K562 (cell line): ENCODE results near the gene GTSE1. TPM values are rescaled to one million over a fixed set of nuclear protein-coding genes. Genes with fewer than 3 reads are reported as not detected.

ENCODE experiments used
- ARID1B ChIP-seq: fragments of 450-650 bp; IDR thresholded peaks from 2 replicates; pipeline ENCODE4 v1.6.1; 2016; ENCODE audit warnings: antibody characterized with exemption, mild to moderate bottlenecking, inconsistent platforms
- BACH1 ChIP-seq: fragments of 200-800 bp; sonication (Bioruptor generic); IDR thresholded peaks from 2 replicates; pipeline ENCODE4 v1.6.1; 2016; ENCODE audit warnings: missing genetic modification characterization, missing compliant biosample characterization
- BRF1 ChIP-seq: IDR thresholded peaks from 3 replicates; pipeline ENCODE4 v1.6.1; 2011; ENCODE audit warnings: borderline replicate concordance, mild to moderate bottlenecking; ENCODE audit not compliant: insufficient read length; ENCODE audit errors: extremely low read depth
- CC2D1A ChIP-seq: fragments of 450-650 bp; IDR thresholded peaks from 2 replicates; pipeline ENCODE4 v1.6.1; 2017; ENCODE audit warnings: mild to moderate bottlenecking
- DDX20 ChIP-seq: fragments of 450-650 bp; IDR thresholded peaks from 2 replicates; pipeline ENCODE4 v1.6.1; 2016; ENCODE audit warnings: missing genetic modification characterization, low read depth, mild to moderate bottlenecking, missing compliant biosample characterization, moderate library complexity
- MCM7 ChIP-seq, 2 experiments: fragments of 450-650 bp; IDR thresholded peaks; 2 replicates each; pipeline ENCODE4 v1.6.1; 2016 to 2018
- RBM14 ChIP-seq: fragments of 200-400 bp; formaldehyde crosslinking; IDR thresholded peaks from 2 replicates; pipeline ENCODE4 v1.6.1; 2018; ENCODE audit warnings: low read depth, mild to moderate bottlenecking, low read length, moderate library complexity, borderline replicate concordance; ENCODE audit not compliant: insufficient read depth
- SAFB ChIP-seq: fragments of 200-400 bp; formaldehyde crosslinking; IDR thresholded peaks from 2 replicates; pipeline ENCODE4 v1.6.1; 2017; ENCODE audit warnings: low read depth, low read length, borderline replicate concordance
- SETDB1 ChIP-seq: IDR thresholded peaks from one replicate; pipeline ENCODE4 v1.6.1; 2012; ENCODE audit warnings: low read length, control low read depth, inconsistent platforms
- SIN3B ChIP-seq: fragments of 450-650 bp; IDR thresholded peaks from 2 replicates; pipeline ENCODE4 v1.6.1; 2017; ENCODE audit warnings: low read depth, mild to moderate bottlenecking, moderate library complexity
- SMARCA4 ChIP-seq: fragments of 450-650 bp; IDR thresholded peaks from 2 replicates; pipeline ENCODE4 v1.6.1; 2016
- TCF3 ChIP-seq: sonication (generic); formaldehyde crosslinking; IDR thresholded peaks from 2 replicates; pipeline ENCODE4 v1.4.0; 2020; ENCODE audit warnings: mild to moderate bottlenecking, missing genetic modification reagents
- TCF7 ChIP-seq: sonication (generic); IDR thresholded peaks from 2 replicates; pipeline ENCODE4 v1.6.1; 2016; ENCODE audit warnings: antibody characterized with exemption, borderline replicate concordance
- ZFP36 ChIP-seq: fragments of 150-350 bp; IDR thresholded peaks from 2 replicates; pipeline ENCODE4 v1.6.1; 2018; ENCODE audit warnings: low read length, low read depth; ENCODE audit not compliant: partially characterized antibody
- ZFP91 ChIP-seq: sonication (generic); formaldehyde crosslinking; IDR thresholded peaks from 2 replicates; pipeline ENCODE4 v1.8.0; 2022; ENCODE audit warnings: mild to moderate bottlenecking, missing genetic modification reagents
- ZNF354B ChIP-seq: fragments of 250-450 bp; sonication (Bioruptor Pico); IDR thresholded peaks from 2 replicates; pipeline ENCODE4 v1.4.0; 2020
- ZNF766 ChIP-seq: fragments of 200-800 bp; sonication (Bioruptor generic); conservative IDR thresholded peaks from 2 replicates; pipeline ENCODE4 v1.6.1; 2016; ENCODE audit warnings: missing genetic modification characterization, missing compliant biosample characterization
- polyA plus RNA-seq, 8 experiments: library from polyadenylated mRNA; depleted of rRNA in 4 of 8; stranded (reverse) in 5 of 8; unstranded in 3 of 8; fragments of >200 nt; fragmentation: Nextera tagmentation in 2 of 8; fragmentation: Illumina TruSeq in 1 of 8; extraction: Ambion mirVana in 2 of 8; extraction: Trizol in 1 of 8; gene quantifications; 2 replicates each; pipeline versions ENCODE4 v1.2.1 to v1.2.3, GENCODE V29; 2011 to 2014; ENCODE audit warnings: inconsistent platforms in 1 of 8, missing spikeins in 1 of 8
- total RNA-seq, 7 experiments: library from RNA; depleted of rRNA in 6 of 7; stranded (reverse); fragments of >200 nt in 6 of 7; fragmentation: Illumina TruSeq in 2 of 7; extraction: Trizol in 2 of 7; gene quantifications; 2 replicates each; pipeline versions ENCODE4 v1.2.1 to v1.2.3, GENCODE V29; 2011 to 2021; ENCODE audit warnings: low replicate concordance in 1 of 7
- TF ChIP-seq, protein P1 (sequence below): IDR thresholded peaks from 2 replicates; pipeline ENCODE4 v1.6.1; 2011; ENCODE audit warnings: borderline replicate concordance, low read depth, mild to moderate bottlenecking, moderate library complexity, low read length; ENCODE audit not compliant: insufficient read depth, poor library complexity, severe bottlenecking
- TF ChIP-seq, protein P2 (sequence below), 2 experiments: fragments of 450-650 bp in 1 of 2; sonication (generic) in 1 of 2; formaldehyde crosslinking; conservative IDR thresholded peaks; 2 replicates each; pipeline versions ENCODE4 v1.4.0 to v1.8.1; 2020 to 2022; ENCODE audit warnings: mild to moderate bottlenecking in 1 of 2, missing genetic modification reagents in 1 of 2
- TF ChIP-seq, protein P3 (sequence below): sonication (generic); formaldehyde crosslinking; IDR thresholded peaks from 2 replicates; pipeline ENCODE4 v1.9.0; 2022; ENCODE audit warnings: mild to moderate bottlenecking, missing genetic modification reagents
- TF ChIP-seq, protein P4 (sequence below), 2 experiments: IDR thresholded peaks; 2 replicates each; pipeline ENCODE4 v1.6.1; 2012; ENCODE audit warnings: improper control_type of control experiment in 2 of 2, low read depth in 2 of 2, low read length in 2 of 2, borderline replicate concordance in 1 of 2

GTSE1 gene
- total and polyA plus RNA-seq, 9 of the 15 experiments (the other 6 are each of a cell fraction or from before 2014, with no cell fraction given) = 2.5 to 22.5 (median 12.9) TPM

DNA sequence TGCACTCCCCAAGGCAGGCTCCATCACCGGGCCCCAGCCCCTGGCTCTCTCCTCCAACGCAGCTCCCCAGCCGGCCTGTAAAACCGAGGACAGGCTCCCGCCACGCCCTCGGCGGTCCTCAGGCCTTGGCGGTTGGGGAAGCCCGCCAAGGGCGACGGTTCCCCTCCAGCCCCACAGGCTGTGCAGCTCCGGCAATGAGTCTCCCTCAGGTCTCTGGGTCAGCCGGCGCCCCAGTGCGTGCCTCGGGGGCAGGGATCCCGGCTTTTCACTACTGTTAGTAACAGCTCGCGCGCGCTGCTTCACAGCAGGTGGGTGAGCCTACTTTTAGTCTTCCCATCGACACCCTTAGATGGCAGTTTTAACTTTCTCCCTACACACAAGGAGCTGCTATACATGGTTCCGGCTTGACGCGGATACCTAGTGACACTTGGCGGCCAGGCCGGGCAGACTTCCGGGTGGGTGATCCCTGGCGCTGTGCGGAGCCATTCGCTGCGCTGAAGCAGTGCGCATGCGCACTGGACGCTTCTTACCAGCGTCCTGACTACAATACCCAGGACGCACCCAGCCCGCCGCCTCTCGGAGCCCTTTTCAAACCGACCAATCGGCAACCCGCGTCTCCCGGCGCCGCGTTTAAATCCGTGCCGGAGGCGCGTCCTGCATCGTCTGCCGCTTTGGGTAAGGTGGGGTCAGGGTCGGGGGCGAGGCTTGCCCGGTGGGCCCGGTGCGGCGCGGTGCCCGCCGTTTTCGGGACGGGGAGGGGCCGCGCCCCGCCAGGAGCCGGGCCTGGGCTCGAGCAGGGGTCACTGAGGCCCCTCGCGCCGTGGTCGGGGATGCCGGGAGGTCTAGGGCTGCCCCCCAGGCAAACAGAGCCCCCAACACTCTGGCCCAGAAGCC, at the start of gene GTSE1 (continued):
- TF ChIP-seq, protein P1, sequence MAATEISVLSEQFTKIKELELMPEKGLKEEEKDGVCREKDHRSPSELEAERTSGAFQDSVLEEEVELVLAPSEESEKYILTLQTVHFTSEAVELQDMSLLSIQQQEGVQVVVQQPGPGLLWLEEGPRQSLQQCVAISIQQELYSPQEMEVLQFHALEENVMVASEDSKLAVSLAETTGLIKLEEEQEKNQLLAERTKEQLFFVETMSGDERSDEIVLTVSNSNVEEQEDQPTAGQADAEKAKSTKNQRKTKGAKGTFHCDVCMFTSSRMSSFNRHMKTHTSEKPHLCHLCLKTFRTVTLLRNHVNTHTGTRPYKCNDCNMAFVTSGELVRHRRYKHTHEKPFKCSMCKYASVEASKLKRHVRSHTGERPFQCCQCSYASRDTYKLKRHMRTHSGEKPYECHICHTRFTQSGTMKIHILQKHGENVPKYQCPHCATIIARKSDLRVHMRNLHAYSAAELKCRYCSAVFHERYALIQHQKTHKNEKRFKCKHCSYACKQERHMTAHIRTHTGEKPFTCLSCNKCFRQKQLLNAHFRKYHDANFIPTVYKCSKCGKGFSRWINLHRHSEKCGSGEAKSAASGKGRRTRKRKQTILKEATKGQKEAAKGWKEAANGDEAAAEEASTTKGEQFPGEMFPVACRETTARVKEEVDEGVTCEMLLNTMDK = no peak
- TF ChIP-seq ARID1B (no peak; the same call in 1 of the 2 replicates), ZNF766 (CRISPR knock-in tag) (no peak), CC2D1A (no peak), ZNF354B (CRISPR knock-in tag) (no peak), SMARCA4 (no peak), BRF1 (no peak), MCM7 (IDR thresholded peaks at IDR 0.05) (no peak), ZFP91 (no peak), DDX20 (tag) (no peak), SAFB (no peak), TCF7 (no peak), BACH1 (tag) (no peak), SETDB1 (no peak), TCF3 (CRISPR knock-in tag) (no peak), ZFP36 (no peak), RBM14 (no peak), SIN3B (peak; percentile 48; the same call in 1 of the 2 replicates)
- TF ChIP-seq, protein P2, sequence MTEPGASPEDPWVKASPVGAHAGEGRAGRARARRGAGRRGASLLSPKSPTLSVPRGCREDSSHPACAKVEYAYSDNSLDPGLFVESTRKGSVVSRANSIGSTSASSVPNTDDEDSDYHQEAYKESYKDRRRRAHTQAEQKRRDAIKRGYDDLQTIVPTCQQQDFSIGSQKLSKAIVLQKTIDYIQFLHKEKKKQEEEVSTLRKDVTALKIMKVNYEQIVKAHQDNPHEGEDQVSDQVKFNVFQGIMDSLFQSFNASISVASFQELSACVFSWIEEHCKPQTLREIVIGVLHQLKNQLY (CRISPR knock-in tag; conservative IDR thresholded peaks at IDR 0.05) = no peak
- TF ChIP-seq, protein P3, sequence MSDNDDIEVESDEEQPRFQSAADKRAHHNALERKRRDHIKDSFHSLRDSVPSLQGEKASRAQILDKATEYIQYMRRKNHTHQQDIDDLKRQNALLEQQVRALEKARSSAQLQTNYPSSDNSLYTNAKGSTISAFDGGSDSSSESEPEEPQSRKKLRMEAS = peak; percentile 14; the same call in 1 of the 2 replicates
- TF ChIP-seq, protein P4, sequence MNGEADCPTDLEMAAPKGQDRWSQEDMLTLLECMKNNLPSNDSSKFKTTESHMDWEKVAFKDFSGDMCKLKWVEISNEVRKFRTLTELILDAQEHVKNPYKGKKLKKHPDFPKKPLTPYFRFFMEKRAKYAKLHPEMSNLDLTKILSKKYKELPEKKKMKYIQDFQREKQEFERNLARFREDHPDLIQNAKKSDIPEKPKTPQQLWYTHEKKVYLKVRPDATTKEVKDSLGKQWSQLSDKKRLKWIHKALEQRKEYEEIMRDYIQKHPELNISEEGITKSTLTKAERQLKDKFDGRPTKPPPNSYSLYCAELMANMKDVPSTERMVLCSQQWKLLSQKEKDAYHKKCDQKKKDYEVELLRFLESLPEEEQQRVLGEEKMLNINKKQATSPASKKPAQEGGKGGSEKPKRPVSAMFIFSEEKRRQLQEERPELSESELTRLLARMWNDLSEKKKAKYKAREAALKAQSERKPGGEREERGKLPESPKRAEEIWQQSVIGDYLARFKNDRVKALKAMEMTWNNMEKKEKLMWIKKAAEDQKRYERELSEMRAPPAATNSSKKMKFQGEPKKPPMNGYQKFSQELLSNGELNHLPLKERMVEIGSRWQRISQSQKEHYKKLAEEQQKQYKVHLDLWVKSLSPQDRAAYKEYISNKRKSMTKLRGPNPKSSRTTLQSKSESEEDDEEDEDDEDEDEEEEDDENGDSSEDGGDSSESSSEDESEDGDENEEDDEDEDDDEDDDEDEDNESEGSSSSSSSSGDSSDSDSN (IDR thresholded peaks at IDR 0.05; ENCODE audit: borderline replicate concordance in 1 of 2, low read depth in 2 of 2, low read length in 2 of 2) = no peak
